SK-N-SH (cell line): ENCODE data around the gene UNC119. TPM values are rescaled to one million over a fixed set of nuclear protein-coding genes. Genes with fewer than 3 reads are reported as not detected.
A peak's percentile ranks its signal among the peaks of the same experiment; 100 is the strongest.

ENCODE experiments used
- CTCF ChIA-PET: fragments of 300-600, 350-600 bp; formaldehyde crosslinking; extraction: SDS; loops from one replicate; lab custom pipeline; 2021; lab: Yijun Ruan, JAX
- POLR2A ChIA-PET: fragments of 350-600 bp; sonication (Branson Sonifier 250); formaldehyde crosslinking; extraction: SDS; loops from one replicate; lab custom pipeline; 2020; ENCODE audit warnings: antibody characterized with exemption, inconsistent platforms; lab: Yijun Ruan, JAX
- DNase-seq: peaks from one replicate; pipeline ENCODE4 v3.0.0; 2012
- H2AFZ ChIP-seq: fragments of 200-600 bp; sonication (generic); 2 replicates; pipeline ENCODE4 v1.8.1; 2016; ENCODE audit warnings: antibody characterized with exemption, mild to moderate bottlenecking, low read depth
- H3F3A ChIP-seq: fragments of 200-600 bp; sonication (generic); replicated peaks from 2 replicates; pipeline ENCODE3; 2016; ENCODE audit warnings: antibody characterized with exemption, mild to moderate bottlenecking; ENCODE audit not compliant: insufficient read depth
- H3K27ac ChIP-seq, 2 experiments: fragments of 200-500 bp in 1 of 2; fragments of 200-600 bp in 1 of 2; sonication (Bioruptor generic) in 1 of 2; sonication (generic), shearing (Covaris generic) in 1 of 2; 2 replicates each; pipeline versions ENCODE4 v1.5.1 to v1.6.1; 2014 to 2016; ENCODE audit warnings: low read depth in 2 of 2, inconsistent platforms in 1 of 2, low read length in 1 of 2, mild to moderate bottlenecking in 1 of 2, mixed read lengths in 1 of 2
- H3K27me3 ChIP-seq: fragments of 200-600 bp; sonication (generic), shearing (Covaris generic); 2 replicates; pipeline ENCODE4 v1.6.1; 2016; ENCODE audit warnings: mixed run types; ENCODE audit not compliant: insufficient read depth
- H3K36me3 ChIP-seq, 2 experiments: fragments of 200-500 bp in 1 of 2; fragments of 200-600 bp in 1 of 2; sonication (Bioruptor generic) in 1 of 2; sonication (generic) in 1 of 2; replicated peaks in 1 of 2; 2 replicates each; pipeline versions ENCODE3 to v1.5.1; 2014 to 2016; ENCODE audit warnings: low read length in 1 of 2, mild to moderate bottlenecking in 1 of 2; ENCODE audit not compliant: insufficient read depth in 2 of 2, control insufficient read depth in 1 of 2
- H3K4me1 ChIP-seq, 2 experiments: fragments of 200-500 bp in 1 of 2; fragments of 200-600 bp in 1 of 2; sonication (Bioruptor generic) in 1 of 2; sonication (generic), shearing (Covaris generic) in 1 of 2; 2 replicates each; pipeline versions ENCODE4 v1.5.1 to v1.6.1; 2014 to 2016; ENCODE audit warnings: low read depth in 1 of 2, low read length in 1 of 2, mixed run types in 1 of 2; ENCODE audit not compliant: insufficient read depth in 2 of 2, control insufficient read depth in 1 of 2
- H3K4me2 ChIP-seq: fragments of 200-600 bp; sonication (generic), shearing (Covaris generic); 2 replicates; pipeline ENCODE4 v1.6.1; 2017; ENCODE audit warnings: mixed run types
- H3K4me3 ChIP-seq, 2 experiments: fragments of 200-500 bp in 1 of 2; fragments of 200-600 bp in 1 of 2; sonication (Bioruptor generic) in 1 of 2; sonication (generic), shearing (Covaris generic) in 1 of 2; 2 replicates each; pipeline versions ENCODE4 v1.5.1 to v1.8.1; 2014 to 2016; ENCODE audit warnings: low read depth in 2 of 2, inconsistent platforms in 1 of 2, low read length in 1 of 2, mild to moderate bottlenecking in 1 of 2, mixed read lengths in 1 of 2, moderate library complexity in 1 of 2
- H3K79me2 ChIP-seq: fragments of 200-600 bp; sonication (generic); 2 replicates; pipeline ENCODE4 v1.8.1; 2017; ENCODE audit warnings: mild to moderate bottlenecking; ENCODE audit not compliant: insufficient read depth
- H3K9ac ChIP-seq: fragments of 200-600 bp; sonication (generic); 2 replicates; pipeline ENCODE4 v1.6.1; 2017; ENCODE audit warnings: mixed run types
- H3K9me2 ChIP-seq: fragments of 200-600 bp; sonication (generic); 2 replicates; pipeline ENCODE4 v1.6.1; 2017; ENCODE audit warnings: mixed run types
- H3K9me3 ChIP-seq: fragments of 200-600 bp; sonication (generic); 2 replicates; pipeline ENCODE4 v1.6.1; 2017; ENCODE audit warnings: mixed run types, mild to moderate bottlenecking, moderate library complexity
- H4K20me1 ChIP-seq: fragments of 200-600 bp; sonication (generic); 2 replicates; pipeline ENCODE4 v1.6.1; 2017; ENCODE audit warnings: mild to moderate bottlenecking, mixed run types; ENCODE audit not compliant: insufficient read depth
- ELF1 ChIP-seq: IDR thresholded peaks from 2 replicates; pipeline ENCODE4 v1.4.0; 2012
- FOSL2 ChIP-seq: IDR thresholded peaks from 2 replicates; pipeline ENCODE4 v1.4.0; 2012; ENCODE audit warnings: low read depth, mild to moderate bottlenecking, moderate library complexity, borderline replicate concordance
- FOXJ3 ChIP-seq: sonication (generic); formaldehyde crosslinking; IDR thresholded peaks from 2 replicates; pipeline ENCODE4 v1.5.1; 2020; ENCODE audit warnings: mild to moderate bottlenecking, missing genetic modification reagents
- MEF2A ChIP-seq: IDR thresholded peaks from 2 replicates; pipeline ENCODE4 v1.4.0; 2012; ENCODE audit warnings: low read depth, borderline replicate concordance
- NFIC ChIP-seq: IDR thresholded peaks from 2 replicates; pipeline ENCODE4 v1.4.0; 2012; ENCODE audit warnings: borderline replicate concordance
- NRF1 ChIP-seq: IDR thresholded peaks from 2 replicates; pipeline ENCODE4 v1.6.1; 2012; ENCODE audit warnings: low read depth, mild to moderate bottlenecking, low read length
- POLR2AphosphoS5 ChIP-seq: IDR thresholded peaks from 2 replicates; pipeline ENCODE4 v1.6.1; 2012; ENCODE audit warnings: low read depth, low read length
- RAD21 ChIP-seq: IDR thresholded peaks from 2 replicates; pipeline ENCODE4 v1.6.1; 2012; ENCODE audit warnings: mild to moderate bottlenecking, low read length
- RCOR1 ChIP-seq: fragments of 150-350 bp; IDR thresholded peaks from 2 replicates; pipeline ENCODE4 v1.6.1; 2017; ENCODE audit warnings: antibody characterized with exemption, low read length
- RFX5 ChIP-seq: IDR thresholded peaks from 2 replicates; pipeline ENCODE4 v1.6.1; 2012; ENCODE audit warnings: mild to moderate bottlenecking, improper control_type of control experiment, low read length
- RXRA ChIP-seq: IDR thresholded peaks from 2 replicates; pipeline ENCODE4 v1.4.0; 2012; ENCODE audit warnings: low read depth, mild to moderate bottlenecking, borderline replicate concordance
- SIN3A ChIP-seq: IDR thresholded peaks from 2 replicates; pipeline ENCODE4 v1.6.1; 2012; ENCODE audit warnings: low read depth, mild to moderate bottlenecking, low read length, moderate library complexity, borderline replicate concordance
- TAF1 ChIP-seq: IDR thresholded peaks from 2 replicates; pipeline ENCODE4 v1.6.1; 2012; ENCODE audit warnings: low read depth, mild to moderate bottlenecking, low read length, moderate library complexity, borderline replicate concordance
- TCF12 ChIP-seq: IDR thresholded peaks from 2 replicates; pipeline ENCODE4 v1.4.0; 2012
- TEAD4 ChIP-seq: IDR thresholded peaks from 2 replicates; pipeline ENCODE4 v1.4.0; 2012; ENCODE audit warnings: mild to moderate bottlenecking, borderline replicate concordance; ENCODE audit not compliant: insufficient read depth
- YY1 ChIP-seq: IDR thresholded peaks from 2 replicates; pipeline ENCODE4 v1.4.0; 2012; ENCODE audit warnings: low read depth, mild to moderate bottlenecking
- WGBS: methylation state at CpG from one replicate; pipeline ENCODE4 v1.1.6; 2017; ENCODE audit warnings: low lambda C conversion rate; 5-methylcytosine and 5-hydroxymethylcytosine counted together
- polyA plus RNA-seq, 3 experiments: library from polyadenylated mRNA; depleted of rRNA; stranded (reverse); fragments of >200 nt; gene quantifications; 2 replicates each; pipeline ENCODE4 v1.2.3, GENCODE V29; 2012
- TF ChIP-seq, protein P1 (sequence below): fragments of 150-350 bp; IDR thresholded peaks from 2 replicates; pipeline ENCODE4 v1.6.1; 2017; ENCODE audit warnings: antibody characterized with exemption, low read length, low read depth, borderline replicate concordance
- TF ChIP-seq, protein P2 (sequence below): fragments of 200-600 bp; sonication (generic); IDR thresholded peaks from 2 replicates; pipeline ENCODE4 v1.6.1; 2017; ENCODE audit warnings: antibody characterized with exemption, mild to moderate bottlenecking, moderate library complexity

The UNC119 gene
- polyA plus RNA-seq, 1 of the 3 experiments (the other 2 are of a cell fraction) = 89.9 TPM

DNA sequence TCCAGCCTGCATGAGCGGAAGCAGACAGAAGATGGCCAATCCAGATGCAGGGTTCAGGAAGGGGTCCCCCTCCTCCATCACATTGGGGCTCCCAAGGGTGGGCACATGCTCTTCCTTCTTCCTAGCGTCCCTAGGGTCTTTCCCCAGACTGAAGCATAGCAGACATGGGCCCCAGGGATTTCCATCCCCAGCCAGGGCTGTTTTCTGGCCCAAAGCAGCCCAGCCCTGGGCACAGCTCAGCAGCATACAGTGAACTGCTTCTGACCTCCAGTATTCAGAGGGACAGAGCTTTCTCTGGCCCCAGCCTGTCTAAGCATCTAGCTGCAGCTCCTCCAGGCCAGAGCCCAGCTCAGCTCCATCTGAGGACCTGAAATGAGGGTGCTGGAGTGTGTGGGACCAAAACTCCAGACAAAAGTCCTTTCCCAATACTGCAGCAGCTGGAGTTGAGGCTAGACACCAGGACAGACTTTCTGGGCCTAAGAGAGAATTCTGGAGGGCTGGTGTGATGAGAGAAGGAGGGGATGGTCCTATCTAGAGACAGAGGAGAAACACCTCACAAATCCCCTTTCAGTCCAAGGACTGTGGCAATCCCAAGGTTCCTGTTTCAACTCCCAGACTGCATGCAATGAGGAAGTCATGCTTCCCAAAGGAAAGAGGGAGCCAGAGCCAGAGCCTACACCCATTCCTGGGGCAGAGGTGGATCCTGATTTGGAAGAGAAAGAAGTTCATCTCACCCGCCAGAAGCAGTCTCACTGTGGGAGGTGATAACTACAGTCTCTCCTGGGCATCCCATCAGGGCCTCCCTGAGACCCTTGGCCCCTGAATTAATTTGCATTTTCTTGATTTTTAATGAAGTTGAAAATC is 50.8 kb downstream of the UNC119 start:
- TF ChIP-seq YY1 = no peak
- TF ChIP-seq FOSL2 = no peak
- TF ChIP-seq RXRA = no peak
- TF ChIP-seq MEF2A = no peak
- TF ChIP-seq POLR2AphosphoS5 = no peak
- TF ChIP-seq NRF1 = no peak
- no peak for TF ChIP-seq RAD21
- TF ChIP-seq ELF1 = no peak
- no peak for TF ChIP-seq RFX5
- ChIA-PET POLR2A (no interaction called here), CTCF (interaction anchor here (0.7 to 2.7 kb wide), 5 partner anchors 8 to 111 kb away, joined by 4 to 10 read pairs (median 4); no protein-coding TSS in a partner anchor)
- Histone ChIP-seq H3K9ac (no peak overlapping the region), H3K4me3 (no peak overlapping the region), H3K27me3 (peaks cover 11% of the 10 kb centered on the region; the same call in 1 of the 2 replicates), H3F3A (no peaks in the 10 kb centered on the region), H2AFZ (no peak overlapping the region), H3K79me2 (no peaks in the 10 kb centered on the region), H3K27ac (no peak overlapping the region), H3K36me3 (no peaks in the 10 kb centered on the region), H3K9me3 (no peaks in the 10 kb centered on the region), H3K4me2 (no peak overlapping the region), H4K20me1 (no peaks in the 10 kb centered on the region), H3K4me1 (peaks cover 0 to 8% of the 10 kb centered on the region in 2 experiments; a peak in 1 of 4 replicates), H3K9me2 (no peaks in the 10 kb centered on the region)
- WGBS = 71% methylated on average over 3 of the region's 3 CpGs
- no peak for DNase-seq

DNA sequence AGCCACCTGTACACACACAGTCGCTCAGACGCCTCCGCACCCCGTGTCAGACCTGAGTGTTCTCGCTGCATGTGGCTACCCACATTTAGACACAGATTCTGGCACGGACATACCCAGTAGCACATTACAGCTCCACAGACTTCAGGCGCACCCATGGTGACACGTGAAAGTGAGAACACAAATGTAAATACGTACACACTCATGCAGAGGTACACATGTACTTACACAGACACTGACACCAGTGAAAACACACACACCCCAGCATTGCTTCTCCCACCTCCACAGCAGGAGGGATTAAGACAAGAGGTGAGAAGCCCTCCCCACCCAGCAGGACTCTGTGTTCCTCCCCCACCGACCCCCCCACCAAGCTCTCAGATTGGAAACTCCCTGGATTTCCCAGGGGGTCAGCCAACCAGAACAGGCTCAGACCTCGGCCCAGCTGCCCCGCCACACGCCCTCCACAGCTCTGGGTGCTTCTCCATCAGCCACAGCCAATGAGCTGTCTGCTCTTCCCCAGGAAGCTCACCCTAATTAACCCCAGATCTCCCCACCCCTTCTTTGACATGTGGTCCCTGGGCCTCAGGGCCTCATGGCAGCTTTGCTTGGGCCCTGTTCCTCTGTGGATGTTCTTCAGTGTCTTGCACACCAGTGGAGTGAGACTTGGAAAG is 51.6 kb downstream of the UNC119 start:
- H3K27me3 ChIP-seq = peaks cover 11% of the 10 kb centered on the region; the same call in 1 of the 2 replicates
- no peaks in the 10 kb centered on the region for H3K36me3 ChIP-seq
- no peaks in the 10 kb centered on the region for H3F3A ChIP-seq
- no peaks in the 10 kb centered on the region for H4K20me1 ChIP-seq
- ChIA-PET CTCF (interaction anchor here (0.7 to 1.5 kb wide), 3 partner anchors 8 to 112 kb away, joined by 4 to 6 read pairs (median 4); no protein-coding TSS in a partner anchor), POLR2A (no interaction called here)
- no peaks in the 10 kb centered on the region for H3K9me3 ChIP-seq
- no peak for TF ChIP-seq TCF12
- no peak for TF ChIP-seq ELF1
- no peak for TF ChIP-seq RFX5
- TF ChIP-seq, protein P1, sequence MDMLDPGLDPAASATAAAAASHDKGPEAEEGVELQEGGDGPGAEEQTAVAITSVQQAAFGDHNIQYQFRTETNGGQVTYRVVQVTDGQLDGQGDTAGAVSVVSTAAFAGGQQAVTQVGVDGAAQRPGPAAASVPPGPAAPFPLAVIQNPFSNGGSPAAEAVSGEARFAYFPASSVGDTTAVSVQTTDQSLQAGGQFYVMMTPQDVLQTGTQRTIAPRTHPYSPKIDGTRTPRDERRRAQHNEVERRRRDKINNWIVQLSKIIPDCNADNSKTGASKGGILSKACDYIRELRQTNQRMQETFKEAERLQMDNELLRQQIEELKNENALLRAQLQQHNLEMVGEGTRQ = no peak
- TF ChIP-seq NRF1 = no peak
- no peak for TF ChIP-seq FOXJ3 (CRISPR knock-in tag)
- TF ChIP-seq TEAD4 = no peak
- no peak for TF ChIP-seq TAF1
- no peak for TF ChIP-seq NFIC
- no peak for TF ChIP-seq RCOR1
- TF ChIP-seq, protein P2, sequence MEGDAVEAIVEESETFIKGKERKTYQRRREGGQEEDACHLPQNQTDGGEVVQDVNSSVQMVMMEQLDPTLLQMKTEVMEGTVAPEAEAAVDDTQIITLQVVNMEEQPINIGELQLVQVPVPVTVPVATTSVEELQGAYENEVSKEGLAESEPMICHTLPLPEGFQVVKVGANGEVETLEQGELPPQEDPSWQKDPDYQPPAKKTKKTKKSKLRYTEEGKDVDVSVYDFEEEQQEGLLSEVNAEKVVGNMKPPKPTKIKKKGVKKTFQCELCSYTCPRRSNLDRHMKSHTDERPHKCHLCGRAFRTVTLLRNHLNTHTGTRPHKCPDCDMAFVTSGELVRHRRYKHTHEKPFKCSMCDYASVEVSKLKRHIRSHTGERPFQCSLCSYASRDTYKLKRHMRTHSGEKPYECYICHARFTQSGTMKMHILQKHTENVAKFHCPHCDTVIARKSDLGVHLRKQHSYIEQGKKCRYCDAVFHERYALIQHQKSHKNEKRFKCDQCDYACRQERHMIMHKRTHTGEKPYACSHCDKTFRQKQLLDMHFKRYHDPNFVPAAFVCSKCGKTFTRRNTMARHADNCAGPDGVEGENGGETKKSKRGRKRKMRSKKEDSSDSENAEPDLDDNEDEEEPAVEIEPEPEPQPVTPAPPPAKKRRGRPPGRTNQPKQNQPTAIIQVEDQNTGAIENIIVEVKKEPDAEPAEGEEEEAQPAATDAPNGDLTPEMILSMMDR = no peak
- TF ChIP-seq SIN3A = no peak
- peak; percentile 73 for DNase-seq
- no peak overlapping the region for H3K4me3 ChIP-seq
- H3K27ac ChIP-seq = no peak overlapping the region
- H3K9me2 ChIP-seq = no peaks in the 10 kb centered on the region
- no peak overlapping the region for H2AFZ ChIP-seq
- no peak overlapping the region for H3K9ac ChIP-seq
- 48% methylated on average over 9 of the region's 13 CpGs for WGBS
- H3K79me2 ChIP-seq = no peaks in the 10 kb centered on the region
- H3K4me2 ChIP-seq = no peak overlapping the region
- H3K4me1 ChIP-seq = peaks cover 0 to 8% of the 10 kb centered on the region in 2 experiments; a peak in 1 of 4 replicates
